Prostate gland (tissue), 2 donors: ENCODE data around the gene SH3BP4. TPM values are rescaled to one million over a fixed set of nuclear protein-coding genes. Genes with fewer than 3 reads are reported as not detected.

Experiments used
- DNase-seq: peaks from one replicate; pipeline ENCODE4 v3.0.0-alpha.2; 2019; ENCODE audit warnings: low spot score
- H3K27ac ChIP-seq, 2 donors: fragments of 200-600 bp; sonication (generic); 2 replicates each; pipeline ENCODE4 v1.5.1; 2017 to 2019
- H3K27me3 ChIP-seq: fragments of 200-600 bp; sonication (generic); replicated peaks from 2 replicates; pipeline ENCODE4 v1.5.1; 2019; ENCODE audit not compliant: insufficient read depth
- H3K36me3 ChIP-seq, 2 donors: fragments of 200-600 bp; sonication (generic); 1 replicate in 1 of 2; 2 replicates in 1 of 2; pipeline versions ENCODE4 v1.5.1 to v1.8.1; 2017 to 2019
- H3K4me1 ChIP-seq: fragments of 200-600 bp; sonication (generic); replicated peaks from 2 replicates; pipeline ENCODE4 v1.5.1; 2019
- H3K4me3 ChIP-seq, 2 donors: fragments of 200-600 bp; sonication (generic); 2 replicates each; pipeline ENCODE4 v1.5.1; 2017 to 2019
- H3K9me3 ChIP-seq: fragments of 200-600 bp; sonication (generic); 2 replicates; pipeline ENCODE4 v1.5.1; 2017
- POLR2A ChIP-seq: fragments of 450-650 bp; IDR thresholded peaks from one replicate; pipeline ENCODE4 v1.6.1; 2016; ENCODE audit warnings: antibody characterized with exemption, mild to moderate bottlenecking
- POLR2AphosphoS5 ChIP-seq: sonication (generic); formaldehyde crosslinking; IDR thresholded peaks from one replicate; pipeline ENCODE4 v1.6.1; 2017; ENCODE audit warnings: antibody characterized with exemption
- WGBS: methylation state at CpG from one replicate; pipeline ENCODE4 v1.1.5; 2018; 5-methylcytosine and 5-hydroxymethylcytosine counted together
- intact Hi-C: fragments of 100-400 bp; cut with DNase I; formaldehyde crosslinking; loops from one replicate; pipeline ENCODE4 v1.14.2; 2022
- total RNA-seq, 2 donors: library from RNA; depleted of rRNA; stranded (reverse); fragments of >200 nt; gene quantifications; one replicate each; pipeline ENCODE4 v1.1.0, GENCODE V29; 2016
- TF ChIP-seq, protein P1 (sequence below), 4 experiments: fragments of 200-600 bp in 2 of 4; fragments of 450-650 bp in 2 of 4; sonication (generic) in 2 of 4; IDR thresholded peaks; 1 replicate in 3 of 4; 2 replicates in 1 of 4; pipeline ENCODE4 v1.5.1; 2016 to 2019; ENCODE audit warnings: antibody characterized with exemption in 4 of 4, mild to moderate bottlenecking in 2 of 4, moderate library complexity in 2 of 4

Gene SH3BP4
- total RNA-seq, 2 donors from 2014 or later: 86.7 to 134 TPM

GRCh38 chr2:235068701-235069100 is 116.9 kb downstream of the SH3BP4 start:
- no peak for DNase-seq
- Histone ChIP-seq H3K27me3 (no peaks in the 10 kb centered on the region), H3K36me3 (no peaks in the 10 kb centered on the region), H3K27ac (no peak overlapping the region), H3K9me3 (no peaks in the 10 kb centered on the region), H3K4me1 (no peaks in the 10 kb centered on the region), H3K4me3 (no peak overlapping the region)
- intact Hi-C loops: no loop called here
- TF ChIP-seq, protein P1, sequence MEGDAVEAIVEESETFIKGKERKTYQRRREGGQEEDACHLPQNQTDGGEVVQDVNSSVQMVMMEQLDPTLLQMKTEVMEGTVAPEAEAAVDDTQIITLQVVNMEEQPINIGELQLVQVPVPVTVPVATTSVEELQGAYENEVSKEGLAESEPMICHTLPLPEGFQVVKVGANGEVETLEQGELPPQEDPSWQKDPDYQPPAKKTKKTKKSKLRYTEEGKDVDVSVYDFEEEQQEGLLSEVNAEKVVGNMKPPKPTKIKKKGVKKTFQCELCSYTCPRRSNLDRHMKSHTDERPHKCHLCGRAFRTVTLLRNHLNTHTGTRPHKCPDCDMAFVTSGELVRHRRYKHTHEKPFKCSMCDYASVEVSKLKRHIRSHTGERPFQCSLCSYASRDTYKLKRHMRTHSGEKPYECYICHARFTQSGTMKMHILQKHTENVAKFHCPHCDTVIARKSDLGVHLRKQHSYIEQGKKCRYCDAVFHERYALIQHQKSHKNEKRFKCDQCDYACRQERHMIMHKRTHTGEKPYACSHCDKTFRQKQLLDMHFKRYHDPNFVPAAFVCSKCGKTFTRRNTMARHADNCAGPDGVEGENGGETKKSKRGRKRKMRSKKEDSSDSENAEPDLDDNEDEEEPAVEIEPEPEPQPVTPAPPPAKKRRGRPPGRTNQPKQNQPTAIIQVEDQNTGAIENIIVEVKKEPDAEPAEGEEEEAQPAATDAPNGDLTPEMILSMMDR (IDR thresholded peaks at IDR 0.05): no peak
- no peak for TF ChIP-seq POLR2A
- no peak for TF ChIP-seq POLR2AphosphoS5
- 72% methylated on average over 3 of the region's 3 CpGs for WGBS

DNA sequence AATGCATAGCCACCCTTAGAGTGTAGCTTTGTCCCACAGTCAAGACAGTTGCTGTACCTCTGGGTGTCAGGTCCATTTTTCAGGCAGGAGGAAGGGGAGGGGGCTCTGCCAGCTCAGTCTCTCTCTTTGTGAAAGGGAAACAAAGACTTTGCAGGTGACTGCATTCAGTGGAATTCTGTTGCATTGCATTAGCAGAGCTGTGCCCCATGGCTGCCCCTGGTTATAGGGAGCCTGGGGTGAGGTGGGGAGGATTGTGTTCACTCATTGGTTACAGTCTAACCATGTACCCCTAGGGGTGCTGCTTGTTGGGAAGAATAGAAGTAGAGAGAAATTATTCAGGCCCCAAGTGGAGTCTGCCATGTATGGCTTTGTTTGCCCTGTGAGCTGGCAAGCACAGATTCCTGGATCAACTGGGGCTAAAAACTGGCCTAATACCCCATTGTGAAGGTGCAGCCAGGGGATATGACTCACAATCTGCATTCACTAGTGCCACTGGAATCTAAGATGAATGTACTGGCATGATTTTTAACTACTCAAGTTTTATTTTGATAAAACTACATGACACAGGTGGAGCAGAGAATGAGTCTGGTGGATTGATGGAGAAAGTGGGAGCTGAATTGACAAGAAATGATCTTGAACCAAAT is 118.4 kb downstream of the SH3BP4 start:
- intact Hi-C loops: no loop called here
- H3K4me1 ChIP-seq: no peaks in the 10 kb centered on the region
- no peaks in the 10 kb centered on the region for H3K36me3 ChIP-seq
- H3K27me3 ChIP-seq: no peaks in the 10 kb centered on the region
- no peaks in the 10 kb centered on the region for H3K9me3 ChIP-seq
- TF ChIP-seq POLR2AphosphoS5 (no peak), POLR2A (no peak)
- no peak overlapping the region for H3K4me3 ChIP-seq
- no peak for DNase-seq
- H3K27ac ChIP-seq: no peak overlapping the region

DNA sequence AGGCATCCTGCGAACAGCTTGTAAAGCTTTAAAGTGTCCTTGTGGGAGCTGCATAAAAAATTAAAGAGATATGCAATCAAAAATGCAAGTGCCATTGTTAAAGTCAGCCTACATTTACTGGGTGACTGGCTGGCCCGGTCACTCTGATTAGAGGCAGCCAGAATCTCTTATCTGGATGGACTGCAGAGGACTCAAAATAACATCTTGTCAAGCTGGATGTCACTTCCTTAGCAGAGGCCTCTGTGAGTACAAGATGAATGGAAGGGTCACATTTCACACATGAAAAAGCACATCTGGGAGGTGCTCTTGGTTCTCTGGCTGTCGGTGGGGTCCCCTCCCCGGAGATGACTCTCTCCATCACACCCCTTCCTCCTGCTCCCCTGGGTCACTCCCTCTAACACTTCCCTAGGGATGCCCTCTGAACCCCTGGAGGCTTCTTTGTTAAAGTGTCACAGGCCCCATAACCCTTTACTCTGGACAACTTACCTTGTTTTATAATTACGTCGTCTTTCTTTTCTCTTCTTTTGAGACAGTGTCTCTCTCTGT is 122.1 kb downstream of the SH3BP4 start:
- 52% methylated on average over 6 of the region's 6 CpGs for WGBS
- Histone ChIP-seq H3K27me3 (no peaks in the 10 kb centered on the region), H3K4me3 (no peak overlapping the region), H3K36me3 (no peaks in the 10 kb centered on the region), H3K9me3 (no peaks in the 10 kb centered on the region), H3K27ac (no peak overlapping the region), H3K4me1 (no peaks in the 10 kb centered on the region)
- TF ChIP-seq POLR2A (no peak), POLR2AphosphoS5 (no peak)
- TF ChIP-seq, protein P1 (IDR thresholded peaks at IDR 0.05): no peak
- no peak for DNase-seq
- intact Hi-C loops: no loop called here

GRCh38 chr2:235077046-235077445 is 125.2 kb downstream of the SH3BP4 start:
- no peak for DNase-seq

DNA sequence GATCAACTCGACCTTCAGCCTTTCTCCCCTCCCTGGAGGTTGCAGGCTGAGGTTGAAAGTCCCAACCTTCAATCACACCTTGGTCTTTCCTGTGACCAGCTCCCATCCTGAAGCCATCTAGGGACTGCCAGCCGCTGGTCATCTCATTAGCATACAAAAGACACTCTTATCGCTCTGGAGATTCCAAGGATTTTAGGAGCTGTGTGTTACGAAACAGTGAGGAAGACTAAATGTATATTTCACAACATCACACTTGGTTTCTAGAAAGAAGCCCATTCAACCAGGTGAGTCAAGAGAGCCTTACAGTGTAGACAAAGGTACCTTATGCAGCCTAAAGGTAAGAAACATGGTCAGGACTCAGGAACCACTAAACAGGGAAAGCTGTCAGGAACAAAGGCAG is 126.4 kb downstream of the SH3BP4 start:
- Histone ChIP-seq H3K4me3 (no peak overlapping the region), H3K36me3 (no peaks in the 10 kb centered on the region), H3K4me1 (no peaks in the 10 kb centered on the region), H3K9me3 (no peaks in the 10 kb centered on the region), H3K27ac (no peak overlapping the region), H3K27me3 (no peaks in the 10 kb centered on the region)
- intact Hi-C loops: no loop called here
- TF ChIP-seq, protein P1 (IDR thresholded peaks at IDR 0.05): no peak
- TF ChIP-seq POLR2A: no peak
- TF ChIP-seq POLR2AphosphoS5: no peak
- no peak for DNase-seq
- WGBS: 73% methylated on average over 4 of the region's 4 CpGs

More at GRCh38 chr2:235077046-235077445, 125.2 kb downstream of the SH3BP4 start:
- WGBS: 91% methylated on average over 5 of the region's 5 CpGs
- TF ChIP-seq POLR2A: no peak
- no peak for TF ChIP-seq POLR2AphosphoS5
- TF ChIP-seq, protein P1 (IDR thresholded peaks at IDR 0.05): no peak
- Histone ChIP-seq H3K27me3 (no peaks in the 10 kb centered on the region), H3K27ac (no peak overlapping the region), H3K9me3 (no peaks in the 10 kb centered on the region), H3K36me3 (no peaks in the 10 kb centered on the region), H3K4me3 (no peak overlapping the region), H3K4me1 (no peaks in the 10 kb centered on the region)
- intact Hi-C loops: no loop called here
